IMR-90 (cell line): Measurements from ENCODE around the gene MS4A6E. TPM values are rescaled to one million over a fixed set of nuclear protein-coding genes. Genes with fewer than 3 reads are reported as not detected.

Source experiments
- ATAC-seq: fragments of 200-7000 bp; cut with Tn5 transposase; 2 replicates; pipeline ENCODE4 v1.9.1; 2020; ENCODE audit warnings: low read depth, mild to moderate bottlenecking, moderate library complexity
- BruUV-seq: library from RNA; stranded (reverse); fragments of 400-500 nt; replicated peaks from 2 replicates; lab custom pipeline; 2021; lab: Mats Ljungman, UMichigan
- CTCF ChIA-PET: fragments of 300-600 bp; formaldehyde crosslinking; extraction: SDS; loops from one replicate; lab custom pipeline; 2021; ENCODE audit warnings: antibody characterized with exemption; lab: Yijun Ruan, JAX
- POLR2A ChIA-PET: fragments of 300-600 bp; sonication (Branson Sonifier 250); formaldehyde crosslinking; loops from one replicate; lab custom pipeline; 2022; ENCODE audit warnings: antibody characterized with exemption; ENCODE audit not compliant: unreplicated experiment; lab: Charles Lee
- DNase-seq: peaks from one replicate; pipeline ENCODE4 v3.0.0; 2013
- H2AFZ ChIP-seq: replicated peaks from 2 replicates; pipeline ENCODE3; 2013; ENCODE audit warnings: low read length, mild to moderate bottlenecking; ENCODE audit not compliant: poor library complexity
- H2AK5ac ChIP-seq: 2 replicates; pipeline ENCODE4 v1.6.1; 2013; ENCODE audit warnings: low read depth, low read length, inconsistent platforms
- H2AK9ac ChIP-seq: replicated peaks from 2 replicates; pipeline ENCODE3; 2013; ENCODE audit warnings: mild to moderate bottlenecking, low read depth, low read length, moderate library complexity; ENCODE audit not compliant: poor library complexity
- H2BK120ac ChIP-seq: 2 replicates; pipeline ENCODE4 v1.6.1; 2013; ENCODE audit warnings: low read depth, low read length, inconsistent platforms
- H2BK15ac ChIP-seq: 3 replicates; pipeline ENCODE4 v1.6.1; 2013; ENCODE audit warnings: low read depth, low read length, inconsistent platforms
- H2BK20ac ChIP-seq: 2 replicates; pipeline ENCODE4 v1.6.1; 2013; ENCODE audit warnings: low read depth, mild to moderate bottlenecking, inconsistent platforms, low read length, moderate library complexity
- H2BK5ac ChIP-seq: 2 replicates; pipeline ENCODE4 v1.6.1; 2013; ENCODE audit warnings: mild to moderate bottlenecking, low read depth, low read length, inconsistent platforms; ENCODE audit not compliant: poor library complexity, severe bottlenecking
- H3K14ac ChIP-seq: replicated peaks from 2 replicates; pipeline ENCODE4 v1.6.1; 2013; ENCODE audit warnings: low read depth, low read length, inconsistent platforms
- H3K18ac ChIP-seq: 2 replicates; pipeline ENCODE4 v1.6.1; 2013; ENCODE audit warnings: low read depth, low read length, control low read depth
- H3K23ac ChIP-seq: 2 replicates; pipeline ENCODE4 v1.6.1; 2013; ENCODE audit warnings: low read depth, low read length, inconsistent platforms
- H3K27ac ChIP-seq: 2 replicates; pipeline ENCODE4 v1.5.1; 2013; ENCODE audit warnings: mild to moderate bottlenecking, control low read depth, low read length; ENCODE audit not compliant: insufficient read depth
- H3K27me3 ChIP-seq: 2 replicates; pipeline ENCODE4 v1.6.1; 2013; ENCODE audit warnings: low read length; ENCODE audit not compliant: control insufficient read depth, insufficient read depth
- H3K36me3 ChIP-seq: 2 replicates; pipeline ENCODE4 v1.6.1; 2013; ENCODE audit warnings: low read length, mixed read lengths; ENCODE audit not compliant: control insufficient read depth, insufficient read depth
- H3K4ac ChIP-seq: 2 replicates; pipeline ENCODE4 v1.6.1; 2013; ENCODE audit warnings: low read depth, low read length, inconsistent platforms
- H3K4me1 ChIP-seq: 2 replicates; pipeline ENCODE4 v1.6.1; 2013; ENCODE audit warnings: low read length, mixed read lengths; ENCODE audit not compliant: control insufficient read depth, insufficient read depth
- H3K4me2 ChIP-seq: 2 replicates; pipeline ENCODE4 v1.6.1; 2013; ENCODE audit warnings: low read depth, mild to moderate bottlenecking, control low read depth, low read length, moderate library complexity
- H3K4me3 ChIP-seq: 2 replicates; pipeline ENCODE4 v1.5.1; 2013; ENCODE audit warnings: low read depth, mild to moderate bottlenecking, control low read depth, low read length, moderate library complexity; ENCODE audit not compliant: insufficient read depth
- H3K56ac ChIP-seq: 2 replicates; pipeline ENCODE4 v1.6.1; 2013; ENCODE audit warnings: low read length, inconsistent platforms; ENCODE audit not compliant: insufficient read depth; ENCODE audit errors: extremely low read depth
- H3K79me1 ChIP-seq, 2 experiments: 2 replicates each; pipeline ENCODE4 v1.6.1; 2013; ENCODE audit warnings: low read length in 2 of 2, inconsistent platforms in 1 of 2, low read depth in 1 of 2
- H3K9ac ChIP-seq: 2 replicates; pipeline ENCODE4 v1.6.1; 2013; ENCODE audit warnings: low read depth, low read length, control low read depth
- H3K9me1 ChIP-seq: 2 replicates; pipeline ENCODE4 v1.6.1; 2013; ENCODE audit warnings: low read length, inconsistent platforms; ENCODE audit not compliant: insufficient read depth
- H3K9me3 ChIP-seq: 2 replicates; pipeline ENCODE4 v1.6.1; 2013; ENCODE audit warnings: low read length; ENCODE audit not compliant: control insufficient read depth, insufficient read depth
- H4K20me1 ChIP-seq: 2 replicates; pipeline ENCODE4 v1.6.1; 2013; ENCODE audit warnings: low read length, inconsistent platforms; ENCODE audit not compliant: insufficient read depth
- H4K5ac ChIP-seq: 2 replicates; pipeline ENCODE4 v1.6.1; 2013; ENCODE audit warnings: mild to moderate bottlenecking, low read depth, low read length, control low read depth
- H4K8ac ChIP-seq, 2 experiments: 2 replicates each; pipeline ENCODE4 v1.6.1; 2013; ENCODE audit warnings: low read depth in 2 of 2, low read length in 2 of 2, control low read depth in 1 of 2, inconsistent platforms in 1 of 2
- H4K91ac ChIP-seq: 2 replicates; pipeline ENCODE4 v1.6.1; 2013; ENCODE audit warnings: low read depth, low read length, inconsistent platforms; ENCODE audit not compliant: insufficient read depth
- CEBPB ChIP-seq: IDR thresholded peaks from 2 replicates; pipeline ENCODE4 v1.6.1; 2012; ENCODE audit warnings: low read depth, low read length, improper control_type of control experiment
- CHD1 ChIP-seq: IDR thresholded peaks from 2 replicates; pipeline ENCODE4 v1.6.1; 2012; ENCODE audit warnings: low read depth, low read length, improper control_type of control experiment
- FOS ChIP-seq: fragments of 150-350 bp; IDR thresholded peaks from 2 replicates; pipeline ENCODE4 v1.6.1; 2016; ENCODE audit warnings: low read depth, low read length
- MAFK ChIP-seq: IDR thresholded peaks from 2 replicates; pipeline ENCODE4 v1.6.1; 2012; ENCODE audit warnings: low read depth, low read length, improper control_type of control experiment
- MAZ ChIP-seq: IDR thresholded peaks from 2 replicates; pipeline ENCODE4 v1.6.1; 2012; ENCODE audit warnings: low read depth, mild to moderate bottlenecking, low read length, improper control_type of control experiment, moderate library complexity, borderline replicate concordance
- MXI1 ChIP-seq: IDR thresholded peaks from 2 replicates; pipeline ENCODE4 v1.6.1; 2012; ENCODE audit warnings: low read depth, mild to moderate bottlenecking, low read length, moderate library complexity, borderline replicate concordance
- NFE2L2 ChIP-seq: fragments of 150-350 bp; IDR thresholded peaks from 2 replicates; pipeline ENCODE4 v1.6.1; 2016; ENCODE audit warnings: low read depth, mild to moderate bottlenecking, low read length
- RAD21 ChIP-seq: IDR thresholded peaks from 2 replicates; pipeline ENCODE4 v1.6.1; 2012; ENCODE audit warnings: low read length, improper control_type of control experiment
- RCOR1 ChIP-seq: IDR thresholded peaks from 2 replicates; pipeline ENCODE4 v1.6.1; 2012; ENCODE audit warnings: mild to moderate bottlenecking, low read length, improper control_type of control experiment; ENCODE audit not compliant: insufficient replicate concordance
- WGBS, 2 experiments: methylation state at CpG; one replicate each; pipeline versions ENCODE4 v1.1.5 to v1.1.7; 2013; ENCODE audit warnings: missing lambda C conversion rate in 2 of 2; ENCODE audit not compliant: insufficient read length in 1 of 2; ENCODE audit errors: extremely low coverage in 2 of 2; 5-methylcytosine and 5-hydroxymethylcytosine counted together
- dilution Hi-C: fragments of 300-500 bp; cut with HindIII; formaldehyde crosslinking; loops from one replicate; pipeline ENCODE4 v1.14.3; 2018; ENCODE audit warnings: low sequenced_read_pairs; ENCODE audit not compliant: unreplicated experiment
- in situ Hi-C: fragments of 300-500 bp; cut with MboI; formaldehyde crosslinking; loops from 3 replicates; pipeline ENCODE4 v1.14.3; 2019; ENCODE audit warnings: low sequenced_read_pairs, inconsistent platforms, mixed read lengths
- intact Hi-C: fragments of 100-400 bp; cut with micrococcal nuclease; formaldehyde crosslinking; loops from 2 replicates; pipeline ENCODE4 v1.10.0; 2022
- polyA plus RNA-seq, 3 experiments: library from polyadenylated mRNA; depleted of rRNA; stranded (reverse); fragments of >200 nt; gene quantifications; 2 replicates each; pipeline ENCODE4 v1.2.3, GENCODE V29; 2012; ENCODE audit warnings: low replicate concordance in 1 of 3
- total RNA-seq: library from RNA; depleted of rRNA; stranded (reverse); fragments of >200 nt; gene quantifications from 2 replicates; pipeline ENCODE4 v1.2.3, GENCODE V29; 2012
- TF ChIP-seq, protein P1 (sequence below): fragments of 150-350 bp; IDR thresholded peaks from 2 replicates; pipeline ENCODE4 v1.6.1; 2016; ENCODE audit warnings: low read depth, mild to moderate bottlenecking, low read length, moderate library complexity, borderline replicate concordance

MS4A6E gene
- total and polyA plus RNA-seq, 2 of the 4 experiments (the other 2 are of a cell fraction), result not detected

GRCh38 chr11:60310407-60310998 lies 16.6 kb upstream of the MS4A6E start:
- H3K4me2 ChIP-seq, result no peak overlapping the region
- no peak overlapping the region for H4K5ac ChIP-seq
- H3K79me1 ChIP-seq, result no peaks in the 10 kb centered on the region
- no peak overlapping the region for H3K9ac ChIP-seq
- no peak overlapping the region for H2BK15ac ChIP-seq
- no peak overlapping the region for H2BK120ac ChIP-seq
- no peak overlapping the region for H2AK5ac ChIP-seq
- no peak overlapping the region for H3K18ac ChIP-seq
- POLR2A ChIA-PET, result no interaction called here
- H3K23ac ChIP-seq, result no peak overlapping the region
- ATAC-seq (no peak), DNase-seq (no peak)
- WGBS, 2 experiments, result no CpG with 5 or more reads among the region's 5 CpGs
- H2AK9ac ChIP-seq, result no peak overlapping the region
- H3K4me1 ChIP-seq, result no peaks in the 10 kb centered on the region
- in situ Hi-C loops, result no loop called here
- no peaks in the 10 kb centered on the region for H3K27me3 ChIP-seq
- intact Hi-C loops, result no loop called here
- CTCF ChIA-PET, result no interaction called here
- no peak overlapping the region for H3K56ac ChIP-seq
- H3K14ac ChIP-seq, result no peak overlapping the region
- peaks cover 3% of the 10 kb centered on the region; the same call in 1 of the 2 replicates for H3K9me3 ChIP-seq
- H2BK5ac ChIP-seq, result no peak overlapping the region
- dilution Hi-C loops, result no loop called here
- H3K36me3 ChIP-seq, result no peaks in the 10 kb centered on the region
- H3K4me3 ChIP-seq, result no peak overlapping the region
- H4K91ac ChIP-seq, result no peak overlapping the region
- H4K20me1 ChIP-seq, result no peaks in the 10 kb centered on the region
- no peak for TF ChIP-seq FOS
- TF ChIP-seq NFE2L2, result no peak
- TF ChIP-seq CHD1, result no peak
- TF ChIP-seq RCOR1, result no peak
- no peak for TF ChIP-seq CEBPB
- TF ChIP-seq MAFK, result no peak
- TF ChIP-seq RAD21, result no peak
- TF ChIP-seq, protein P1, sequence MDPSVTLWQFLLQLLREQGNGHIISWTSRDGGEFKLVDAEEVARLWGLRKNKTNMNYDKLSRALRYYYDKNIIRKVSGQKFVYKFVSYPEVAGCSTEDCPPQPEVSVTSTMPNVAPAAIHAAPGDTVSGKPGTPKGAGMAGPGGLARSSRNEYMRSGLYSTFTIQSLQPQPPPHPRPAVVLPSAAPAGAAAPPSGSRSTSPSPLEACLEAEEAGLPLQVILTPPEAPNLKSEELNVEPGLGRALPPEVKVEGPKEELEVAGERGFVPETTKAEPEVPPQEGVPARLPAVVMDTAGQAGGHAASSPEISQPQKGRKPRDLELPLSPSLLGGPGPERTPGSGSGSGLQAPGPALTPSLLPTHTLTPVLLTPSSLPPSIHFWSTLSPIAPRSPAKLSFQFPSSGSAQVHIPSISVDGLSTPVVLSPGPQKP, result no peak
- no peak for TF ChIP-seq MXI1
- TF ChIP-seq MAZ, result no peak
- no peak overlapping the region for H3K27ac ChIP-seq
- H2AFZ ChIP-seq, result no peak overlapping the region
- H3K4ac ChIP-seq, result no peak overlapping the region
- no TSS peak for BruUV-seq
- no peak overlapping the region for H2BK20ac ChIP-seq
- H3K9me1 ChIP-seq, result no peaks in the 10 kb centered on the region
- H4K8ac ChIP-seq, result no peak overlapping the region
